ENCODE data around the gene CDH13. TPM values are rescaled to one million over a fixed set of nuclear protein-coding genes. Genes with fewer than 3 reads are reported as not detected.

The CDH13 gene
- total and polyA plus RNA-seq, 2 of the 8 experiments (the other 6 are each of a cell fraction or from before 2014, with no cell fraction given): 2.3 to 2.4 TPM

GRCh38 chr16:83807710-83808572 lies 1181.2 kb downstream of the CDH13 start, which contains the start of gene HSBP1:
Gene HSBP1, plus strand, starts transcription at chr16:83807978. Its CDS starts 99 bp downstream, at chr16:83808077.
- Histone ChIP-seq H2BK15ac (ENCODE audit: low read length) (no peak within 1 kb of the TSS; the same call in 1 of the 2 replicates), H3K27me3 (replicated peaks in 1 of 4; ENCODE audit: control insufficient read depth in 3 of 4, extremely low read depth in 1 of 4, insufficient read depth in 3 of 4, low read length in 3 of 4) (no peaks in the 10 kb centered on the region; a peak in 1 of 7 replicates), H4K20me1 (replicated peaks in 1 of 2; ENCODE audit: control insufficient read depth in 1 of 2, insufficient read depth in 2 of 2, low read length in 2 of 2) (peaks cover 0 to 4% of the 10 kb centered on the region in 2 experiments), H4K8ac (ENCODE audit: extremely low read depth, insufficient read depth, low read length) (peak within 1 kb of the TSS; percentile 95), H3K18ac (ENCODE audit: extremely low read depth, low read length) (peak within 1 kb of the TSS; percentile 90), H4K91ac (replicated peaks; ENCODE audit: insufficient read length, low read length) (no peak within 1 kb of the TSS), H2BK120ac (replicated peaks; ENCODE audit: low read depth, low read length) (no peak within 1 kb of the TSS), H2AK5ac (ENCODE audit: low read depth, low read length) (peak within 1 kb of the TSS; percentile 43; the same call in 1 of the 2 replicates), H2BK20ac (ENCODE audit: low read length) (no peak within 1 kb of the TSS), H3K4me2 (ENCODE audit: insufficient read depth in 1 of 2, low read depth in 2 of 2, low read length in 2 of 2) (peak within 1 kb of the TSS; percentile 82 to 100), H3K4me1 (replicated peaks in 1 of 4; ENCODE audit: control insufficient read depth in 3 of 4, insufficient read depth in 4 of 4, low read length in 3 of 4) (peaks cover 4 to 12% (median 10%) of the 10 kb centered on the region in 4 experiments), H2AFZ (ENCODE audit: low read length) (peak within 1 kb of the TSS; percentile 90), H3K9me3 (ENCODE audit: insufficient read depth in 2 of 2, low read depth in 1 of 2, low read length in 1 of 2) (no peaks in the 10 kb centered on the region), H3K79me1 (ENCODE audit: low read depth, low read length) (peaks cover 6% of the 10 kb centered on the region), H2BK5ac (ENCODE audit: low read depth, low read length) (no peak within 1 kb of the TSS), H3K14ac (ENCODE audit: insufficient read length) (no peak within 1 kb of the TSS), H3K27ac (ENCODE audit: low read depth, low read length) (peak within 1 kb of the TSS; percentile 67), H3K36me3 (ENCODE audit: control insufficient read depth in 2 of 4, insufficient read depth in 4 of 4, low read length in 3 of 4) (peaks cover 0 to 17% (median 2%) of the 10 kb centered on the region in 4 experiments; a peak in 4 of 8 replicates), H2BK12ac (ENCODE audit: low read depth, low read length) (peak within 1 kb of the TSS; percentile 86; the same call in 1 of the 2 replicates), H3K9ac (replicated peaks in 1 of 4; ENCODE audit: extremely low read depth in 1 of 4, low read depth in 3 of 4, low read length in 3 of 4) (peak within 1 kb of the TSS; percentile 73 to 85 (median 82)), H3K23ac (ENCODE audit: insufficient read length) (no peak within 1 kb of the TSS), H3K4ac (replicated peaks; ENCODE audit: insufficient read length, low read depth, low read length) (no peak within 1 kb of the TSS), H3K23me2 (ENCODE audit: low read depth, low read length) (peaks cover 5% of the 10 kb centered on the region), H3K79me2 (ENCODE audit: control insufficient read depth in 1 of 2, insufficient read depth in 2 of 2, low read length in 2 of 2) (peaks cover 6 to 30% of the 10 kb centered on the region in 2 experiments), H4K5ac (ENCODE audit: insufficient read length, low read depth, low read length) (peak within 1 kb of the TSS; percentile 65), H3K56ac (replicated peaks; ENCODE audit: insufficient read length, low read depth, low read length) (no peak within 1 kb of the TSS), H3K4me3 (ENCODE audit: extremely low read depth in 1 of 4, insufficient read depth in 2 of 4, low read depth in 3 of 4, low read length in 4 of 4) (peak within 1 kb of the TSS; percentile 87 to 96 (median 94))
- peak; percentile 76 to 96 for DNase-seq (ENCODE audit: low read depth in 1 of 2, low spot score in 2 of 2)
- POLR2A ChIA-PET (ENCODE audit: partially characterized antibody): interaction anchor here (0.7 to 0.9 kb wide), 2 partner anchors 17 to 32 kb away, joined by 3 read pairs; no protein-coding TSS in a partner anchor
- no peak for FAIRE-seq
- CTCF ChIA-PET (ENCODE audit: partially characterized antibody): interaction anchor here (0.6 kb wide), 1 partner anchor 197 kb away, joined by 4 read pairs; no protein-coding TSS in a partner anchor
- 1% methylated on average over 36 of the region's 76 CpGs; no CpG with 5 or more reads in 1 of the 2 experiments for WGBS, 2 experiments (ENCODE audit: extremely low coverage in 1 of 2, insufficient coverage in 1 of 2, insufficient read length in 1 of 2, insufficient replicate concordance in 2 of 2, low coverage in 1 of 2, low lambda C conversion rate in 2 of 2, missing lambda C conversion rate in 1 of 2)
- no peak for TF ChIP-seq SUZ12 (IDR thresholded peaks at IDR 0.05; ENCODE audit: low read length)
- TF ChIP-seq RFX5 (IDR thresholded peaks at IDR 0.05; ENCODE audit: borderline replicate concordance, low read depth, low read length): no peak
- TF ChIP-seq HDAC2 (IDR thresholded peaks at IDR 0.05; ENCODE audit: borderline replicate concordance in 1 of 2, low read depth in 2 of 2, low read length in 2 of 2): peak in 1 of 2 experiments; percentile 35; a peak in 1 of 4 replicates
- no peak for TF ChIP-seq SP4 (IDR thresholded peaks at IDR 0.05; ENCODE audit: low read length)
- TF ChIP-seq TAF7 (optimal IDR thresholded peaks at IDR 0.05; ENCODE audit: borderline replicate concordance, low read depth, low read length): no peak
- TF ChIP-seq EGR1 (IDR thresholded peaks at IDR 0.05; ENCODE audit: borderline replicate concordance, low read depth, low read length): no peak
- no peak for TF ChIP-seq SP2 (IDR thresholded peaks at IDR 0.05; ENCODE audit: low read length)
- TF ChIP-seq E2F6 (IDR thresholded peaks at IDR 0.05): no peak
